Breast epithelium (tissue), 4 donors: ENCODE results near the gene GAS6. TPM values are rescaled to one million over a fixed set of nuclear protein-coding genes. Genes with fewer than 3 reads are reported as not detected.
"Not testable (repeated sequence)": the region's sequence is repeated elsewhere in the genome, so short reads cannot be mapped to it uniquely, and the experiment has no call there.

ENCODE experiments used
- DNase-seq, 2 donors: peaks; one replicate each; pipeline ENCODE4 v3.0.0-alpha.2; 2019; ENCODE audit warnings: low spot score in 2 of 2
- H3K27ac ChIP-seq, 2 donors: fragments of 200-600 bp; sonication (generic) in 1 of 2; one replicate each; pipeline ENCODE4 v1.5.1; 2016 to 2019; ENCODE audit warnings: mild to moderate bottlenecking in 1 of 2
- H3K27me3 ChIP-seq, 2 donors: fragments of 200-600 bp; sonication (generic) in 1 of 2; one replicate each; pipeline versions ENCODE4 v1.5.1 to v1.6.0; 2017 to 2019; ENCODE audit warnings: control low read depth in 1 of 2, mild to moderate bottlenecking in 1 of 2
- H3K36me3 ChIP-seq: fragments of 200-600 bp; one replicate; pipeline ENCODE4 v1.5.1; 2019
- H3K4me1 ChIP-seq, 2 donors: fragments of 200-600 bp; sonication (generic); one replicate each; pipeline ENCODE4 v1.5.1; 2016 to 2019; ENCODE audit warnings: control low read depth in 1 of 2
- H3K4me3 ChIP-seq, 3 donors: fragments of 200-600 bp; sonication (generic); 1 replicate in 2 of 3; 2 replicates in 1 of 3; pipeline ENCODE4 v1.5.1; 2016 to 2019; ENCODE audit warnings: mild to moderate bottlenecking in 3 of 3, moderate library complexity in 2 of 3
- H3K9me3 ChIP-seq, 2 donors: fragments of 200-600 bp; sonication (generic) in 1 of 2; one replicate each; pipeline ENCODE4 v1.5.1; 2016 to 2019; ENCODE audit warnings: control low read depth in 1 of 2
- POLR2A ChIP-seq: fragments of 450-650 bp; IDR thresholded peaks from one replicate; pipeline ENCODE4 v1.6.1; 2016; ENCODE audit warnings: antibody characterized with exemption, mild to moderate bottlenecking, moderate library complexity
- POLR2AphosphoS5 ChIP-seq, 3 donors: sonication (generic); formaldehyde crosslinking; IDR thresholded peaks; one replicate each; pipeline ENCODE4 v1.6.1; 2017; ENCODE audit warnings: antibody characterized with exemption in 3 of 3
- intact Hi-C: fragments of 100-400 bp; cut with DNase I; formaldehyde crosslinking; loops from one replicate; pipeline ENCODE4 v1.15.1; 2023; ENCODE audit warnings: low total_unique reads
- total RNA-seq, 3 donors: library from RNA; depleted of rRNA; stranded (reverse); fragments of >200 nt; gene quantifications; one replicate each; pipeline ENCODE4 v1.1.0, GENCODE V29; 2016
- TF ChIP-seq, protein P1 (sequence below), 3 donors: fragments of 450-650 bp; IDR thresholded peaks; one replicate each; pipeline ENCODE4 v1.5.1; 2016 to 2017; ENCODE audit warnings: antibody characterized with exemption in 3 of 3, mild to moderate bottlenecking in 3 of 3, moderate library complexity in 3 of 3

Gene GAS6
- total RNA-seq, 3 donors from 2014 or later: 85.9 to 146 (median 103) TPM

DNA sequence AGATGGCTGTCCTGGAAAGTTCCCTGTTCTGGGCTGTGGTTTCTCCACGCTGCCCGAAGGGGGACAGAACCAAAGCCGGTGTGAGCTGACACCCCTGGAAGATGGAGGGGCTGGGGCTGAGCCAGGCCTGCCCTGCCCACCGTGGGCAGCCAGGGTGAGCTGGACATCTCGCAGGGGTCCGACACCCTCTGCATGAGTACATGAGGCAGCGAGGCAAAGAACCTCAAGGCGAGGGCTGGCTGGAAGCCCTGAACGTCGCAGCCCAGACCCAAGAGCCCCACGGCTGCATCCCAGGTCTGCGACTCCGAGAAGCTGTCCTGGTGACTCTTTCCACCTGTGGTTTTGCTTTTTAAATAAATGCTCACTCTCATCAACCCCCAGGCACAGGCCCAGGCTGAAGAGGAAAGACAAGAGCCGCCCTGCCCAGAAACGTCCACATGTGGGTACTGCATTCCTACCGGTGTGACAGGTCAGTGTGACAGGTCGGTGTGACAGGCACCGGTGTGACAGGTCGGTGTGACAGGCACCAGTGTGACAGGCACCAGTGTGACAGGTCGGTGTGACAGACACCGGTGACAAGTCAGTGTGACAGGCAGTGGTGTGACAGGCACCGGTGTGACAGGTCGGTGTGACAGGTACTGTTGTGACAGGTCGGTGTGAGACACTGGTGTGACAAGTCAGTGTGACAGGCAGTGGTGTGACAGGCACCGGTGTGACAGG lies 30.6 kb downstream of the GAS6 start:
- intact Hi-C loops: no loop called here
- Histone ChIP-seq H3K27me3 (no peaks in the 10 kb centered on the region), H3K4me3 (no peak overlapping the region), H3K9me3 (no peaks in the 10 kb centered on the region), H3K4me1 (peaks cover 9 to 13% of the 10 kb centered on the region in 2 donors), H3K27ac (no peak overlapping the region), H3K36me3 (no peaks in the 10 kb centered on the region)
- DNase-seq: no peak
- TF ChIP-seq POLR2AphosphoS5 (IDR thresholded peaks at IDR 0.05) (no peak), POLR2A (no peak)
- TF ChIP-seq, protein P1, sequence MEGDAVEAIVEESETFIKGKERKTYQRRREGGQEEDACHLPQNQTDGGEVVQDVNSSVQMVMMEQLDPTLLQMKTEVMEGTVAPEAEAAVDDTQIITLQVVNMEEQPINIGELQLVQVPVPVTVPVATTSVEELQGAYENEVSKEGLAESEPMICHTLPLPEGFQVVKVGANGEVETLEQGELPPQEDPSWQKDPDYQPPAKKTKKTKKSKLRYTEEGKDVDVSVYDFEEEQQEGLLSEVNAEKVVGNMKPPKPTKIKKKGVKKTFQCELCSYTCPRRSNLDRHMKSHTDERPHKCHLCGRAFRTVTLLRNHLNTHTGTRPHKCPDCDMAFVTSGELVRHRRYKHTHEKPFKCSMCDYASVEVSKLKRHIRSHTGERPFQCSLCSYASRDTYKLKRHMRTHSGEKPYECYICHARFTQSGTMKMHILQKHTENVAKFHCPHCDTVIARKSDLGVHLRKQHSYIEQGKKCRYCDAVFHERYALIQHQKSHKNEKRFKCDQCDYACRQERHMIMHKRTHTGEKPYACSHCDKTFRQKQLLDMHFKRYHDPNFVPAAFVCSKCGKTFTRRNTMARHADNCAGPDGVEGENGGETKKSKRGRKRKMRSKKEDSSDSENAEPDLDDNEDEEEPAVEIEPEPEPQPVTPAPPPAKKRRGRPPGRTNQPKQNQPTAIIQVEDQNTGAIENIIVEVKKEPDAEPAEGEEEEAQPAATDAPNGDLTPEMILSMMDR (IDR thresholded peaks at IDR 0.05): no peak

DNA sequence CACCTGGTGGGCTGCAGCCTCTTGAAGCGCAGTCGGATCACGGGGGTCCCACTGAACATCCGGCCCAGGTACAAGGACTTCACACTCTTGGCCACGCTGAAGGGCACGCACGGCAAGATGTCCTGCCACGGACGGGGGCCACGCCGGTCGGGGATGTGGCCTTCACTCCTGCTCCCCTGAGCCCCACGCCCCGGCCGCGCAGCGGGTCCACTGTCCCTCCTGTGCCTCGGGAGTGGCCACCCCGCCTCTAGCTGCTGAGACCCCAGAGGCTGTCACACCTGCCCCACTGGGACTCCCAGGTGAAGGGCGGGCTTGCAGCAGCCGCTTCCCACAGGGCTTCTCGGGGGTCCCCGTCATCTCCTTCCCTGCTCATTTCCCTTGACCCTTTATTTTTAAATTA lies 31.2 kb downstream of the GAS6 start:
- H3K4me1 ChIP-seq: peaks cover 3 to 7% of the 10 kb centered on the region in 2 donors
- intact Hi-C loops: no loop called here
- no peaks in the 10 kb centered on the region for H3K36me3 ChIP-seq
- no peaks in the 10 kb centered on the region for H3K9me3 ChIP-seq
- no peak for DNase-seq
- no peak overlapping the region for H3K4me3 ChIP-seq
- H3K27ac ChIP-seq: no peak overlapping the region
- no peaks in the 10 kb centered on the region for H3K27me3 ChIP-seq
- TF ChIP-seq POLR2AphosphoS5 (IDR thresholded peaks at IDR 0.05): no peak
- TF ChIP-seq, protein P1 (IDR thresholded peaks at IDR 0.05): no peak
- TF ChIP-seq POLR2A: no peak

DNA sequence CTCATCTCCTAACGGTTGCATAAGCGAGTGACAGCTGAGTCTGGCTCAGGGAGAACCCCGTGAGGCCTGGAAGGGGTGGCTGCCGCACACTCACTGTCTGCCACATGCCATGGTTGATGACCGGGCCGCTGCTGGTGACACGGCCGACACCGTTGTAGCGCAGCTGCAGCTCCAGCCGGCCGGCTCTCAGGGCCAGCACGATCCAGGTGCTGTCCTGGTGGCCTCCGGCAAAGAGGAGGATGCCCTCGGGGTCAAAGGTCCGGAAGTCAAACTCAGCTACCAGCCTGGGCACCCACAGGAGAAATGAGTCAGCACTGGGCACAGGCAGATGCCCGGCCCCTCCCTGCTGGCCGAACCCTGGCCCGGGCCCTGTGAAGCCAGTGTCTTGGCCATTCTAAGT lies 31.7 kb downstream of the GAS6 start:
- TF ChIP-seq, protein P1 (IDR thresholded peaks at IDR 0.05): no peak
- no peak for TF ChIP-seq POLR2AphosphoS5 (IDR thresholded peaks at IDR 0.05)
- DNase-seq: no peak
- Histone ChIP-seq H3K27ac (no peak overlapping the region), H3K36me3 (no peaks in the 10 kb centered on the region), H3K27me3 (no peaks in the 10 kb centered on the region), H3K4me3 (no peak overlapping the region), H3K4me1 (peaks cover under 1 to 3% of the 10 kb centered on the region in 2 donors), H3K9me3 (no peaks in the 10 kb centered on the region)
- intact Hi-C loops: no loop called here

DNA sequence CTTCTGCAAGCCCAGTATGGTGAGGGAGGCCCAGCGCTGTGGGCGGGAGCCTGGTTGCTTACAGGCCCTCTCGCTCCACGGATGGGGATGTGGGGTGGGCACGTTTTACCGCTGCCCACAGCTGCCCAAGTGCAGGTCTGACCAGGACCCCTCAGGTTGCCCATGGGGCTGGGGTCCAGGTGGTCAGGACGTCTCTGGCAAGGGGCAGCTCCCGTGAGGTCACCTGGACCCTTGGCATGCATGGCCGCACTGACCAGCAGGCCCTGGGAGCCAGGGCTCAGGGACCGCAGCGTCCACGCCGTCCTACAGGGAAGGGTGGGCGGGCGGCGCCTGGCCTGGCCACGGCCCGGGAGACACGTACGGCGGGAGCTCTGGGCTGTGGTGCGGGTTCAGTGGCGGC lies 32.8 kb downstream of the GAS6 start:
- TF ChIP-seq, protein P1 (IDR thresholded peaks at IDR 0.05): no peak
- TF ChIP-seq POLR2A: no peak
- no peak for TF ChIP-seq POLR2AphosphoS5 (IDR thresholded peaks at IDR 0.05)
- Histone ChIP-seq H3K27me3 (no peaks in the 10 kb centered on the region), H3K4me3 (no peak overlapping the region), H3K36me3 (no peaks in the 10 kb centered on the region), H3K4me1 (no peaks in the 10 kb centered on the region), H3K9me3 (no peaks in the 10 kb centered on the region), H3K27ac (no peak overlapping the region)
- DNase-seq: no peak
- intact Hi-C loops: no loop called here

DNA sequence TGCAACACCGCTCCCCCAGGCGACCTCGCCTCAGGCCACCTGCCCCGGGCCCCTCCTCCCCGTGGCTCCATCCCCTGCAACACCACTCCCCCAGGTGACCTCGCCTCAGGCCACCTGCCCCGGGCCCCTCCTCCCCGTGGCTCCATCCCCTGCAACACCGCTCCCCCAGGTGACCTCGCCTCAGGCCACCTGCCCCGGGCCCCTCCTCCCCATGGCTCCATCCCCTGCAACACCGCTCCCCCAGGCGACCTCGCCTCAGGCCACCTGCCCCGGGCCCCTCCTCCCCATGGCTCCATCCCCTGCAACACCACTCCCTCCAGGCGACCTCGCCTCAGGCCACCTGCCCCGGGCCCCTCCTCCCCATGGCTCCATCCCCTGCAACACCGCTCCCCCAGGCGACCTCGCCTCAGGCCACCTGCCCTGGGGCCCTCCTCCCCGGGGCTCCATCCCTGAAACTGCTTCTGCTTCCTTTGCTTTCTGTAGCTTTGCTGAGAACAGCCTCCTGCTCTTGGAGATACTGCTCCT lies 33.4 kb downstream of the GAS6 start:
- H3K36me3 ChIP-seq, H3K9me3 ChIP-seq, H3K4me3 ChIP-seq, H3K27ac ChIP-seq, DNase-seq, intact Hi-C loops, H3K4me1 ChIP-seq, H3K27me3 ChIP-seq: not testable (repeated sequence)
